GM23338 (cell line): ENCODE results near the gene QRICH2.

Source experiments
- CREB1 ChIP-seq: fragments of 250-450 bp; sonication (Bioruptor Pico); IDR thresholded peaks from 2 replicates; pipeline ENCODE4 v1.5.0; 2020; ENCODE audit warnings: low read depth, mild to moderate bottlenecking, moderate library complexity
- CTCF ChIP-seq, 2 experiments: fragments of 200-600 bp in 1 of 2; sonication (generic) in 1 of 2; conservative IDR thresholded peaks; 2 replicates each; pipeline versions ENCODE4 v1.5.1 to v1.6.1; 2016 to 2017; ENCODE audit warnings: antibody characterized with exemption in 2 of 2, low read depth in 2 of 2, mild to moderate bottlenecking in 2 of 2, moderate library complexity in 1 of 2
- EZH2 ChIP-seq: fragments of 200-600 bp; sonication (generic); IDR thresholded peaks from one replicate; pipeline ENCODE4 v1.8.0; 2017; ENCODE audit warnings: antibody characterized with exemption, mild to moderate bottlenecking, low read depth; ENCODE audit not compliant: unreplicated experiment
- EZH2phosphoT487 ChIP-seq: fragments of 200-600 bp; sonication (generic); IDR thresholded peaks from one replicate; pipeline ENCODE4 v1.8.1; 2018; ENCODE audit warnings: antibody characterized with exemption; ENCODE audit not compliant: unreplicated experiment
- JUNB ChIP-seq: IDR thresholded peaks from one replicate; pipeline ENCODE4 v1.6.1; 2016; ENCODE audit warnings: antibody characterized with exemption; ENCODE audit not compliant: unreplicated experiment
- NANOG ChIP-seq: IDR thresholded peaks from 2 replicates; pipeline ENCODE4 v1.6.1; 2016; ENCODE audit warnings: antibody characterized with exemption, borderline replicate concordance
- POLR2AphosphoS5 ChIP-seq: IDR thresholded peaks from 2 replicates; pipeline ENCODE4 v1.6.1; 2016; ENCODE audit warnings: antibody characterized with exemption, low read depth
- REST ChIP-seq: IDR thresholded peaks from one replicate; pipeline ENCODE4 v1.6.1; 2018; ENCODE audit warnings: antibody characterized with exemption; ENCODE audit not compliant: unreplicated experiment
- STAT1 ChIP-seq: IDR thresholded peaks from one replicate; pipeline ENCODE4 v1.6.1; 2016; ENCODE audit warnings: antibody characterized with exemption; ENCODE audit not compliant: unreplicated experiment
- ZNF114 ChIP-seq: fragments of 250-450 bp; sonication (Bioruptor Pico); IDR thresholded peaks from 2 replicates; pipeline ENCODE4 v1.5.0; 2020; ENCODE audit warnings: mild to moderate bottlenecking, moderate library complexity

GRCh38 chr17:76336756-76337412, 28.8 kb upstream of the QRICH2 start:
- TF ChIP-seq CTCF (conservative IDR thresholded peaks at IDR 0.05; ENCODE audit: low read depth in 2 of 2) (no peak), EZH2phosphoT487 (no peak), JUNB (no peak), EZH2 (no peak), STAT1 (no peak), POLR2AphosphoS5 (no peak), ZNF114 (CRISPR knock-in tag) (no peak), REST (no peak), NANOG (no peak), CREB1 (CRISPR knock-in tag) (no peak)
